Measurements from ENCODE around the gene CCL5. TPM values are rescaled to one million over a fixed set of nuclear protein-coding genes. Genes with fewer than 3 reads are reported as not detected.

CCL5 gene
- total RNA-seq, 4 donors from 2014 or later = 0.55 to 2.1 (median 1.8) TPM

DNA sequence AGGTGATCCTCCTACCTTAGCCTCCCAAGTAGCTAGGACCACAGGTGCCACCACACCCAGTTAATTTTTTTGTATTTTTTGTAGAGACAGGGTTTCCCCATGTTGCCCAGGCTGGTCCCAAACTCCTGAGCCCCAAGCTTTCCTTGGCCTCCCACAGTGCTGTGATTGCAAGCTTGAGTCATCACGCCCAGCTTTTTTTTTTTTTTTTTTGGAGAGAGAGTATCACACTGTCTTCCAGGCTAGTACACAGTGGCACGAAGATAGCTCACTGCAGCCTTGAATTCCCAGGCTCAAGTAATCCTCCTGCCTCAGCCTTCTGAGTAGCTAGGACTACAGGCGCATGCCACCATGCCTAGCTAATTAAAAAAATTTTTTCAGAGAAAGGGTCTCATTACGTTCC, 38.7 kb downstream of the CCL5 start:
- Histone ChIP-seq H3K36me3 (peaks cover 5 to 100% of the 10 kb centered on the region in 2 donors), H3K9me3 (no peaks in the 10 kb centered on the region), H3K27me3 (no peaks in the 10 kb centered on the region), H3K4me3 (no peak overlapping the region), H3K4me1 (no peaks in the 10 kb centered on the region), H3K27ac (no peak overlapping the region)
- ATAC-seq (no peak), DNase-seq (no peak)
- no peak for TF ChIP-seq POLR2A (IDR thresholded peaks at IDR 0.05)
- in situ Hi-C loops (cut with MboI; ENCODE audit: low sequenced_read_pairs in 4 of 4) (no loop called here), intact Hi-C loops (cut with DNase I; ENCODE audit: low total_unique reads) (no loop called here)

DNA sequence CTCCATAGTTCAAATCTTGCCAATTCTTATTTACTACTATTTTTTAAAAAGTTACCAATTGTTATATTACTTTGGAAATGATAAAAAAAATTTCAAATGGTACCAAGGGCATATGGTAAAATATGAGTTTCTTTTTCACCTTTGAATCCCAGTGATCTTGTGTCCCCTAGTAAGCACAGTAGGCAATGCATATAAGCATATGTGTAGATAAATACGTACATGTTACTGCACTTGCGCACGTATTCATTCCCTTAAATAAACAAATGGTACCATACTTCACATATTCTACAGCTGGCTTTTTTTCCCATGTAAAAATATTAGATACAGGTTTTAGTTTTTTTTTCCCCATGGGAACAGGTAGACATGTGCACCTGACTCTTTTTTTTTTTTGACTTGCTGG, 39.1 kb downstream of the CCL5 start:
- H3K4me1 ChIP-seq = no peaks in the 10 kb centered on the region
- ATAC-seq (no peak), DNase-seq (no peak)
- TF ChIP-seq, protein P1, sequence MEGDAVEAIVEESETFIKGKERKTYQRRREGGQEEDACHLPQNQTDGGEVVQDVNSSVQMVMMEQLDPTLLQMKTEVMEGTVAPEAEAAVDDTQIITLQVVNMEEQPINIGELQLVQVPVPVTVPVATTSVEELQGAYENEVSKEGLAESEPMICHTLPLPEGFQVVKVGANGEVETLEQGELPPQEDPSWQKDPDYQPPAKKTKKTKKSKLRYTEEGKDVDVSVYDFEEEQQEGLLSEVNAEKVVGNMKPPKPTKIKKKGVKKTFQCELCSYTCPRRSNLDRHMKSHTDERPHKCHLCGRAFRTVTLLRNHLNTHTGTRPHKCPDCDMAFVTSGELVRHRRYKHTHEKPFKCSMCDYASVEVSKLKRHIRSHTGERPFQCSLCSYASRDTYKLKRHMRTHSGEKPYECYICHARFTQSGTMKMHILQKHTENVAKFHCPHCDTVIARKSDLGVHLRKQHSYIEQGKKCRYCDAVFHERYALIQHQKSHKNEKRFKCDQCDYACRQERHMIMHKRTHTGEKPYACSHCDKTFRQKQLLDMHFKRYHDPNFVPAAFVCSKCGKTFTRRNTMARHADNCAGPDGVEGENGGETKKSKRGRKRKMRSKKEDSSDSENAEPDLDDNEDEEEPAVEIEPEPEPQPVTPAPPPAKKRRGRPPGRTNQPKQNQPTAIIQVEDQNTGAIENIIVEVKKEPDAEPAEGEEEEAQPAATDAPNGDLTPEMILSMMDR (IDR thresholded peaks at IDR 0.05 in 4 of 5, conservative IDR thresholded peaks at IDR 0.05 in 1 of 5) = no peak
- no peak for TF ChIP-seq POLR2A (IDR thresholded peaks at IDR 0.05)
- in situ Hi-C loops (cut with MboI; ENCODE audit: low sequenced_read_pairs in 4 of 4) (no loop called here), intact Hi-C loops (cut with DNase I; ENCODE audit: low total_unique reads) (no loop called here)
- H3K9me3 ChIP-seq = no peaks in the 10 kb centered on the region
- no peak overlapping the region for H3K27ac ChIP-seq
- no peak overlapping the region for H3K4me3 ChIP-seq
- peaks cover 3 to 100% of the 10 kb centered on the region in 2 donors for H3K36me3 ChIP-seq
- H3K27me3 ChIP-seq = no peaks in the 10 kb centered on the region

DNA sequence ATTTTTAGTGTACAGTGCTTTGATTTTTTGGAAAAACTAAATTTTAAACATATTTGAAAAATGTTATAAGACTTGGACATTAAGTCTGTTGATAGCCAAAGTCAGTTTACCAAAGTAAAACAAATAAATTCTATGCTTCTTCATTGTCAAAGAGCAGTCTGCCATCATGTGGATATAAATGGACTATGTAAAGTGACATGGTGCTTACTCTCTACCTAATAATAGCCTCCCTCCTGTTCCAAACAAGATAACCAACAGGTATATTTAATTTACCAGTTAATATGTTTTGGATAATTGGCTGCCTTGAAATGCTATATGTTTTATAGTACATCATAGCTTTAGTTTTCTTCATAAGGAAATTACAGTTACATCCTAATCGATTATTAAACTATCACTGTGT, 55.0 kb downstream of the CCL5 start:
- peaks cover 0 to 65% of the 10 kb centered on the region in 2 donors for H3K36me3 ChIP-seq
- H3K4me3 ChIP-seq = no peak overlapping the region
- intact Hi-C loops (cut with DNase I; ENCODE audit: low total_unique reads) = loop anchor here (10.0 kb wide), 1 partner anchor 160 kb away; no protein-coding TSS in a partner anchor
- no peaks in the 10 kb centered on the region for H3K9me3 ChIP-seq
- H3K27ac ChIP-seq = no peak overlapping the region
- in situ Hi-C loops (cut with MboI; ENCODE audit: low sequenced_read_pairs in 4 of 4) = no loop called here
- TF ChIP-seq POLR2A (IDR thresholded peaks at IDR 0.05) = no peak
- TF ChIP-seq, protein P1 (IDR thresholded peaks at IDR 0.05 in 4 of 5, conservative IDR thresholded peaks at IDR 0.05 in 1 of 5) = no peak
- H3K27me3 ChIP-seq = no peaks in the 10 kb centered on the region
- no peak for DNase-seq
- H3K4me1 ChIP-seq = peaks cover 0 to 3% of the 10 kb centered on the region in 2 donors
- no peak for ATAC-seq

Other genes starting within 250 kb of the CCL5 start
- 10 to 100 TPM in 2 of 4 donors, 1 to 10 TPM in 2; 4.7 to 13.8 (median 10.0) TPM for gene RASL10B, start 148.7 kb downstream of the CCL5 start, total RNA-seq
- gene GAS2L2, start 127.1 kb downstream of the CCL5 start, total RNA-seq = under 1 TPM in 2 of 4 donors, not detected in 2; 0.15 to 0.75 TPM
- not detected for gene C17orf50, start 119.5 kb downstream of the CCL5 start, total RNA-seq
- gene MMP28, start 84.7 kb downstream of the CCL5 start, total RNA-seq = 10 to 100 TPM in 1 of 4 donors, 1 to 10 TPM in 3; 3.1 to 10.3 (median 5.9) TPM
- 10 to 100 TPM; 25.2 to 39.5 (median 31.6) TPM for gene TAF15, start 70.9 kb downstream of the CCL5 start, total RNA-seq
- not detected for gene HEATR9, start 11.5 kb downstream of the CCL5 start, total RNA-seq
- not detected for gene RDM1, start 50.4 kb upstream of the CCL5 start, total RNA-seq
- not detected for gene LYZL6, start 63.4 kb upstream of the CCL5 start, total RNA-seq
- gene CCL16, start 101.1 kb upstream of the CCL5 start, total RNA-seq = under 1 TPM in 1 of 4 donors, not detected in 3; 0.33 TPM
- 10 to 100 TPM in 2 of 4 donors, 1 to 10 TPM in 2; 4.9 to 25.9 (median 12.1) TPM for gene CCL14, start 106.4 kb upstream of the CCL5 start, total RNA-seq
- not detected for gene CCL15, start 121.2 kb upstream of the CCL5 start, total RNA-seq
- not detected for gene CCL23, start 137.6 kb upstream of the CCL5 start, total RNA-seq
- gene CCL18, start 183.9 kb upstream of the CCL5 start, total RNA-seq = 1 to 10 TPM in 1 of 4 donors, under 1 TPM in 1, not detected in 2; 0.71 to 4.1 TPM
- 1 to 10 TPM in 1 of 4 donors, under 1 TPM in 1, not detected in 2; 0.68 to 1.7 TPM for gene CCL3, start 209.8 kb upstream of the CCL5 start, total RNA-seq
- under 1 TPM in 2 of 4 donors, not detected in 2; 0.42 to 0.49 TPM for gene CCL4, start 223.5 kb upstream of the CCL5 start, total RNA-seq